ENCODE measurements around the gene CLIP1. TPM values are rescaled to one million over a fixed set of nuclear protein-coding genes. Genes with fewer than 3 reads are reported as not detected.

The CLIP1 gene
- total RNA-seq, 1 donor = 103 TPM

- Histone ChIP-seq H4K20me1 (ENCODE audit: insufficient read depth, low read length) (peaks cover 4% of the 10 kb centered on the region), H3K9me3 (ENCODE audit: low read depth, low read length) (no peaks in the 10 kb centered on the region), H3K36me3 (ENCODE audit: insufficient read depth, low read length) (peaks cover 53% of the 10 kb centered on the region), H3K4me3 (ENCODE audit: insufficient read depth, low read length) (no peak overlapping the region), H3K27ac (ENCODE audit: low read depth, low read length) (no peak overlapping the region), H2AFZ (ENCODE audit: low read length) (no peak overlapping the region), H3K27me3 (ENCODE audit: insufficient read depth, low read length) (no peaks in the 10 kb centered on the region), H3K79me2 (ENCODE audit: insufficient read depth, low read length) (peaks cover 1% of the 10 kb centered on the region), H3K4me2 (ENCODE audit: insufficient read depth, low read length) (no peak overlapping the region), H3K4me1 (ENCODE audit: insufficient read depth, low read length) (peaks cover 5% of the 10 kb centered on the region)
- DNase-seq (ENCODE audit: insufficient read length, low spot score, missing footprints) = peak; percentile 70
- peak; percentile 87 for TF ChIP-seq CTCF (IDR thresholded peaks at IDR 0.05; ENCODE audit: extremely low read depth, low read depth, low read length)
Observed at GRCh38 chr12:122356192-122356635, 66.3 kb downstream of the CLIP1 start.

GRCh38 chr12:122355706-122356105 is 66.8 kb downstream of the CLIP1 start:
- Histone ChIP-seq H3K27me3 (ENCODE audit: insufficient read depth, low read length) (no peaks in the 10 kb centered on the region), H3K4me2 (ENCODE audit: insufficient read depth, low read length) (no peak overlapping the region), H3K9me3 (ENCODE audit: low read depth, low read length) (no peaks in the 10 kb centered on the region), H3K4me1 (ENCODE audit: insufficient read depth, low read length) (peaks cover 10% of the 10 kb centered on the region), H3K27ac (ENCODE audit: low read depth, low read length) (no peak overlapping the region), H3K36me3 (ENCODE audit: insufficient read depth, low read length) (peaks cover 48% of the 10 kb centered on the region), H4K20me1 (ENCODE audit: insufficient read depth, low read length) (peaks cover 4% of the 10 kb centered on the region), H3K79me2 (ENCODE audit: insufficient read depth, low read length) (no peaks in the 10 kb centered on the region), H2AFZ (ENCODE audit: low read length) (no peak overlapping the region), H3K4me3 (ENCODE audit: insufficient read depth, low read length) (no peak overlapping the region)
- no peak for DNase-seq (ENCODE audit: insufficient read length, low spot score, missing footprints)
- TF ChIP-seq CTCF (IDR thresholded peaks at IDR 0.05; ENCODE audit: extremely low read depth, low read depth, low read length) = no peak

GRCh38 chr12:122354958-122355641 is 67.4 kb downstream of the CLIP1 start:
- no peaks in the 10 kb centered on the region for H3K27me3 ChIP-seq (ENCODE audit: insufficient read depth, low read length)
- no peak for TF ChIP-seq CTCF (IDR thresholded peaks at IDR 0.05; ENCODE audit: extremely low read depth, low read depth, low read length)
- H3K4me1 ChIP-seq (ENCODE audit: insufficient read depth, low read length) = peaks cover 15% of the 10 kb centered on the region
- no peaks in the 10 kb centered on the region for H3K79me2 ChIP-seq (ENCODE audit: insufficient read depth, low read length)
- no peak for DNase-seq (ENCODE audit: insufficient read length, low spot score, missing footprints)
- H3K36me3 ChIP-seq (ENCODE audit: insufficient read depth, low read length) = peaks cover 44% of the 10 kb centered on the region
- H2AFZ ChIP-seq (ENCODE audit: low read length) = no peak overlapping the region
- no peak overlapping the region for H3K4me2 ChIP-seq (ENCODE audit: insufficient read depth, low read length)
- H3K27ac ChIP-seq (ENCODE audit: low read depth, low read length) = no peak overlapping the region
- peaks cover 5% of the 10 kb centered on the region for H4K20me1 ChIP-seq (ENCODE audit: insufficient read depth, low read length)
- H3K9me3 ChIP-seq (ENCODE audit: low read depth, low read length) = no peaks in the 10 kb centered on the region
- no peak overlapping the region for H3K4me3 ChIP-seq (ENCODE audit: insufficient read depth, low read length)

GRCh38 chr12:122352394-122352793 is 70.1 kb downstream of the CLIP1 start:
- Histone ChIP-seq H3K9me3 (ENCODE audit: low read depth, low read length) (no peaks in the 10 kb centered on the region), H3K4me1 (ENCODE audit: insufficient read depth, low read length) (peaks cover 17% of the 10 kb centered on the region), H3K27ac (ENCODE audit: low read depth, low read length) (no peak overlapping the region), H3K4me3 (ENCODE audit: insufficient read depth, low read length) (no peak overlapping the region), H3K79me2 (ENCODE audit: insufficient read depth, low read length) (no peaks in the 10 kb centered on the region), H2AFZ (ENCODE audit: low read length) (no peak overlapping the region), H4K20me1 (ENCODE audit: insufficient read depth, low read length) (peaks cover 6% of the 10 kb centered on the region), H3K4me2 (ENCODE audit: insufficient read depth, low read length) (no peak overlapping the region), H3K36me3 (ENCODE audit: insufficient read depth, low read length) (peaks cover 54% of the 10 kb centered on the region), H3K27me3 (ENCODE audit: insufficient read depth, low read length) (no peaks in the 10 kb centered on the region)
- no peak for DNase-seq (ENCODE audit: insufficient read length, low spot score, missing footprints)
- TF ChIP-seq CTCF (IDR thresholded peaks at IDR 0.05; ENCODE audit: extremely low read depth, low read depth, low read length) = no peak

Measured in osteoblast (primary cell).